Measurements from ENCODE around the gene CACNA1S.

The CACNA1S gene

GRCh38 chr1:201059871-201060555, 52.2 kb downstream of the CACNA1S start:
- DNase-seq, result no peak

- DNase-seq, result no peak
These were observed 52.8 kb downstream of the CACNA1S start for GRCh38 chr1:201059401-201059800.

GRCh38 chr1:201054091-201054543, 58.1 kb downstream of the CACNA1S start:
- DNase-seq, result no peak

GRCh38 chr1:201053155-201053860, 58.9 kb downstream of the CACNA1S start:
- DNase-seq, result no peak

- DNase-seq, result no peak
These were observed 60.8 kb downstream of the CACNA1S start for GRCh38 chr1:201051399-201051798.

GRCh38 chr1:201050515-201051277, 61.5 kb downstream of the CACNA1S start:
- no peak for DNase-seq

- DNase-seq, result no peak
These were observed 62.9 kb downstream of the CACNA1S start for GRCh38 chr1:201049248-201049831.

GRCh38 chr1:201048521-201048920, 63.7 kb downstream of the CACNA1S start:
- no peak for DNase-seq

GRCh38 chr1:201044119-201044518, 68.1 kb downstream of the CACNA1S start:
- DNase-seq, result no peak

- DNase-seq, result peak; percentile 85
These were observed 69.3 kb downstream of the CACNA1S start for GRCh38 chr1:201042779-201043461.

GRCh38 chr1:201041011-201041410, 71.2 kb downstream of the CACNA1S start:
- DNase-seq, result no peak

GRCh38 chr1:201039876-201040275, 72.3 kb downstream of the CACNA1S start:
- no peak for DNase-seq

- DNase-seq, result no peak
These were observed 72.8 kb downstream of the CACNA1S start for GRCh38 chr1:201039418-201039817.

GRCh38 chr1:201038186-201038876, 73.9 kb downstream of the CACNA1S start:
- no peak for DNase-seq

GRCh38 chr1:201036188-201036842, 75.9 kb downstream of the CACNA1S start:
- DNase-seq, result no peak

GRCh38 chr1:201034671-201035070, 77.6 kb downstream of the CACNA1S start:
- no peak for DNase-seq

- DNase-seq, result no peak
These were observed 79.8 kb downstream of the CACNA1S start for GRCh38 chr1:201032408-201032807.

- no peak for DNase-seq
These were observed 83.8 kb downstream of the CACNA1S start for GRCh38 chr1:201028461-201028889.

- no peak for DNase-seq
These were observed 85.4 kb downstream of the CACNA1S start for GRCh38 chr1:201026836-201027235.

GRCh38 chr1:201026234-201026633, 86.0 kb downstream of the CACNA1S start:
- DNase-seq, result no peak

GRCh38 chr1:201025571-201026002, 86.6 kb downstream of the CACNA1S start:
- no peak for DNase-seq

All from activated CD8-positive, alpha-beta memory T cell treated with anti-CD3 and anti-CD28 coated beads for 24 hours (primary cell).